ENCODE results near the gene LAMC3. TPM values are rescaled to one million over a fixed set of nuclear protein-coding genes. Genes with fewer than 3 reads are reported as not detected.

The LAMC3 gene
- total RNA-seq, 2 experiments from 2014 or later, result 0.19 to 2.2 TPM

GRCh38 chr9:130983359-130983670 lies 25.7 kb upstream of the LAMC3 start:
- no TSS peak for BruUV-seq (replicated peaks)
- H3K36me3 ChIP-seq (ENCODE audit: insufficient read depth, low read length), result no peaks in the 10 kb centered on the region
- H3K4me2 ChIP-seq (ENCODE audit: low read length), result no peak overlapping the region
- no peak overlapping the region for H3K4me3 ChIP-seq (ENCODE audit: low read depth, low read length, poor library complexity, severe bottlenecking)
- no peaks in the 10 kb centered on the region for H3K4me1 ChIP-seq (ENCODE audit: insufficient read depth, low read length, poor library complexity, severe bottlenecking)
- H3K27ac ChIP-seq (ENCODE audit: low read depth, low read length, poor library complexity, severe bottlenecking), result no peak overlapping the region
- POLR2A ChIA-PET, result no interaction called here
- DNase-seq (ENCODE audit: low spot score), result no peak
- H3K9me3 ChIP-seq (ENCODE audit: low read length), result no peaks in the 10 kb centered on the region
- no peaks in the 10 kb centered on the region for H3K9me2 ChIP-seq (ENCODE audit: insufficient read depth, low read length)
- no peak for TF ChIP-seq CTCF (conservative IDR thresholded peaks at IDR 0.05; ENCODE audit: low read length)
- no peak for TF ChIP-seq EZH2phosphoT487 (IDR thresholded peaks at IDR 0.05; ENCODE audit: borderline replicate concordance, low read depth, low read length)
- no peaks in the 10 kb centered on the region for H3K79me2 ChIP-seq (ENCODE audit: insufficient read depth, low read depth, low read length)
- no peak overlapping the region for H2AFZ ChIP-seq (ENCODE audit: low read length)
- CTCF ChIA-PET (ENCODE audit: unreplicated experiment), result no interaction called here
- no peaks in the 10 kb centered on the region for H4K20me1 ChIP-seq (ENCODE audit: insufficient read depth, low read length)
- intact Hi-C loops (cut with micrococcal nuclease; ENCODE audit: unreplicated experiment), result no loop called here

GRCh38 chr9:130983970-130984369 lies 25.0 kb upstream of the LAMC3 start:
- DNase-seq (ENCODE audit: low spot score), result no peak
- CTCF ChIA-PET (ENCODE audit: unreplicated experiment), result no interaction called here
- no peak overlapping the region for H3K27ac ChIP-seq (ENCODE audit: low read depth, low read length, poor library complexity, severe bottlenecking)

DNA sequence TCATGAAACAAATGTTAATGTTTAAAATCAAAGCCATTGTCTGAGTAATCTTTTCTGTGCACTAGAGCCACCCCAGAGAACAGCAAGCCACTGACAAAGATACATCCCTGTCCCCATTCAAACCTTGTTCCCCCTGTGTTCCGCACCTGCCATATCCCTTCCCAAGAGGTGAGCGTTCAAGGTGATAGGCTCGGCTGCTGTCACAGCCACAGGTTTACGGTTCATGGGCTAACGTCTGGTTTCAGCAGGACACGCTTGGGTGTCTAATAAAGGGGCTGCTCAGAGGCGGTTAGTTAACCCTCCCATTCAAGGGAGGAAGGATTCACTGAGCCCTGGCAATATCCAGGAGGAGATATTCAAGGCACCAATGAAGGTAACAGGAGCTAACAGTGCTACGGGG lies 24.5 kb upstream of the LAMC3 start:
- H3K4me3 ChIP-seq (ENCODE audit: low read depth, low read length, poor library complexity, severe bottlenecking), result no peak overlapping the region
- no TSS peak for BruUV-seq (replicated peaks)
- H3K9me3 ChIP-seq (ENCODE audit: low read length), result no peaks in the 10 kb centered on the region
- ChIA-PET CTCF (ENCODE audit: unreplicated experiment) (no interaction called here), POLR2A (interaction anchor here (0.6 to 1.0 kb wide), 2 partner anchors 10 to 586 kb away, joined by 3 to 6 read pairs; no protein-coding TSS in a partner anchor)
- intact Hi-C loops (cut with micrococcal nuclease; ENCODE audit: unreplicated experiment), result no loop called here
- H3K4me1 ChIP-seq (ENCODE audit: insufficient read depth, low read length, poor library complexity, severe bottlenecking), result no peaks in the 10 kb centered on the region
- no peaks in the 10 kb centered on the region for H3K79me2 ChIP-seq (ENCODE audit: insufficient read depth, low read depth, low read length)
- no peak overlapping the region for H3K4me2 ChIP-seq (ENCODE audit: low read length)
- TF ChIP-seq CTCF (conservative IDR thresholded peaks at IDR 0.05; ENCODE audit: low read length) (no peak), EZH2phosphoT487 (IDR thresholded peaks at IDR 0.05; ENCODE audit: borderline replicate concordance, low read depth, low read length) (no peak)
- no peaks in the 10 kb centered on the region for H4K20me1 ChIP-seq (ENCODE audit: insufficient read depth, low read length)
- H3K27ac ChIP-seq (ENCODE audit: low read depth, low read length, poor library complexity, severe bottlenecking), result no peak overlapping the region
- no peak overlapping the region for H2AFZ ChIP-seq (ENCODE audit: low read length)
- no peaks in the 10 kb centered on the region for H3K9me2 ChIP-seq (ENCODE audit: insufficient read depth, low read length)
- DNase-seq (ENCODE audit: low spot score), result no peak
- H3K36me3 ChIP-seq (ENCODE audit: insufficient read depth, low read length), result no peaks in the 10 kb centered on the region

More at GRCh38 chr9:130983970-130984369, 25.0 kb upstream of the LAMC3 start:
- TF ChIP-seq CTCF (conservative IDR thresholded peaks at IDR 0.05; ENCODE audit: low read length) (no peak), EZH2phosphoT487 (IDR thresholded peaks at IDR 0.05; ENCODE audit: borderline replicate concordance, low read depth, low read length) (no peak)
- POLR2A ChIA-PET, result interaction anchor here (0.6 kb wide), 1 partner anchor 586 kb away, joined by 6 read pairs; no protein-coding TSS in a partner anchor
- BruUV-seq (replicated peaks), result no TSS peak
- no peaks in the 10 kb centered on the region for H3K4me1 ChIP-seq (ENCODE audit: insufficient read depth, low read length, poor library complexity, severe bottlenecking)
- no peaks in the 10 kb centered on the region for H3K79me2 ChIP-seq (ENCODE audit: insufficient read depth, low read depth, low read length)
- H3K4me3 ChIP-seq (ENCODE audit: low read depth, low read length, poor library complexity, severe bottlenecking), result no peak overlapping the region
- H3K36me3 ChIP-seq (ENCODE audit: insufficient read depth, low read length), result no peaks in the 10 kb centered on the region
- no peaks in the 10 kb centered on the region for H3K9me2 ChIP-seq (ENCODE audit: insufficient read depth, low read length)
- H2AFZ ChIP-seq (ENCODE audit: low read length), result no peak overlapping the region
- H3K9me3 ChIP-seq (ENCODE audit: low read length), result no peaks in the 10 kb centered on the region
- H4K20me1 ChIP-seq (ENCODE audit: insufficient read depth, low read length), result no peaks in the 10 kb centered on the region
- no peak overlapping the region for H3K4me2 ChIP-seq (ENCODE audit: low read length)
- intact Hi-C loops (cut with micrococcal nuclease; ENCODE audit: unreplicated experiment), result no loop called here
